SK-N-SH treated with all-trans-retinoic acid at 6 μM for 48 hours (cell line): ENCODE results near the gene SH3BGRL.

Experiments used
- ATAC-seq: fragments of 200-7000 bp; cut with Tn5 transposase; 3 replicates; pipeline ENCODE4 v1.9.1; 2020; ENCODE audit warnings: mild to moderate bottlenecking, moderate library complexity
- BACH2 ChIP-seq: fragments of 250-450 bp; sonication (Bioruptor Pico); IDR thresholded peaks from 2 replicates; pipeline ENCODE4 v1.9.0; 2021; ENCODE audit warnings: mild to moderate bottlenecking, borderline replicate concordance
- CREB5 ChIP-seq: fragments of 250-450 bp; sonication (Bioruptor Pico); IDR thresholded peaks from 2 replicates; pipeline ENCODE4 v1.5.1; 2020; ENCODE audit warnings: low read depth, mild to moderate bottlenecking, moderate library complexity
- CSDC2 ChIP-seq: fragments of 250-450 bp; sonication (Bioruptor Pico); IDR thresholded peaks from 2 replicates; pipeline ENCODE4 v1.5.0; 2020; ENCODE audit warnings: mild to moderate bottlenecking, moderate library complexity
- CSRNP3 ChIP-seq: fragments of 250-450 bp; sonication (Bioruptor Pico); IDR thresholded peaks from 2 replicates; pipeline ENCODE4 v1.5.1; 2021; ENCODE audit warnings: mild to moderate bottlenecking, moderate library complexity
- ESRRG ChIP-seq: fragments of 250-450 bp; sonication (Bioruptor Pico); IDR thresholded peaks from 2 replicates; pipeline ENCODE4 v1.6.1; 2021; ENCODE audit warnings: mild to moderate bottlenecking
- GLIS3 ChIP-seq: fragments of 250-450 bp; sonication (Bioruptor Pico); IDR thresholded peaks from 2 replicates; pipeline ENCODE4 v1.5.0; 2020; ENCODE audit warnings: mild to moderate bottlenecking, moderate library complexity
- ISL1 ChIP-seq: fragments of 250-450 bp; sonication (Bioruptor Pico); IDR thresholded peaks from 2 replicates; pipeline ENCODE4 v2.1.2; 2022; ENCODE audit warnings: mild to moderate bottlenecking, moderate library complexity
- OSR1 ChIP-seq: fragments of 250-450 bp; sonication (Bioruptor Pico); IDR thresholded peaks from 2 replicates; pipeline ENCODE4 v1.8.0; 2022; ENCODE audit warnings: moderate library complexity, mild to moderate bottlenecking, inconsistent platforms
- PATZ1 ChIP-seq: fragments of 250-450 bp; sonication (Bioruptor Pico); IDR thresholded peaks from 2 replicates; pipeline ENCODE4 v1.8.0; 2020; ENCODE audit warnings: mild to moderate bottlenecking, moderate library complexity, borderline replicate concordance
- PPARA ChIP-seq: fragments of 250-450 bp; sonication (Bioruptor Pico); IDR thresholded peaks from 2 replicates; pipeline ENCODE4 v1.5.0; 2020; ENCODE audit warnings: mild to moderate bottlenecking, borderline replicate concordance
- RARB ChIP-seq: fragments of 250-450 bp; sonication (Bioruptor Pico); IDR thresholded peaks from 2 replicates; pipeline ENCODE4 v1.8.0; 2021; ENCODE audit warnings: mild to moderate bottlenecking, moderate library complexity
- SNAI2 ChIP-seq: fragments of 250-450 bp; sonication (Bioruptor Pico); IDR thresholded peaks from 2 replicates; pipeline ENCODE4 v1.5.0; 2020; ENCODE audit warnings: mild to moderate bottlenecking, moderate library complexity
- TOX ChIP-seq: fragments of 250-450 bp; sonication (Bioruptor Pico); IDR thresholded peaks from 2 replicates; pipeline ENCODE4 v1.8.0; 2021; ENCODE audit warnings: mild to moderate bottlenecking, moderate library complexity, borderline replicate concordance
- ZC3H10 ChIP-seq: fragments of 250-450 bp; sonication (Bioruptor Pico); IDR thresholded peaks from 2 replicates; pipeline ENCODE4 v1.5.1; 2021; ENCODE audit warnings: mild to moderate bottlenecking, moderate library complexity
- ZFP3 ChIP-seq: fragments of 250-450 bp; sonication (Bioruptor Pico); IDR thresholded peaks from 2 replicates; pipeline ENCODE4 v1.5.0; 2020; ENCODE audit warnings: mild to moderate bottlenecking, moderate library complexity
- ZFP30 ChIP-seq: fragments of 450-650 bp; formaldehyde crosslinking; IDR thresholded peaks from 2 replicates; pipeline ENCODE4 v1.5.0; 2022; ENCODE audit warnings: mild to moderate bottlenecking, moderate library complexity
- ZNF565 ChIP-seq: fragments of 450-650 bp; formaldehyde crosslinking; conservative IDR thresholded peaks from 2 replicates; pipeline ENCODE4 v1.5.0; 2020; ENCODE audit warnings: low read depth, mild to moderate bottlenecking, moderate library complexity
- ZNF70 ChIP-seq: fragments of 450-650 bp; formaldehyde crosslinking; IDR thresholded peaks from 2 replicates; pipeline ENCODE4 v1.5.0; 2020; ENCODE audit warnings: mild to moderate bottlenecking, moderate library complexity
- ZNF8 ChIP-seq: fragments of 450-650 bp; formaldehyde crosslinking; IDR thresholded peaks from 2 replicates; pipeline ENCODE4 v1.5.0; 2020; ENCODE audit warnings: mild to moderate bottlenecking, moderate library complexity
- TF ChIP-seq, protein P1 (sequence below): fragments of 250-450 bp; sonication (Bioruptor Pico); IDR thresholded peaks from 2 replicates; pipeline ENCODE4 v1.5.0; 2020; ENCODE audit warnings: mild to moderate bottlenecking, moderate library complexity

SH3BGRL gene

GRCh38 chrX:81255876-81256275 lies 54.0 kb downstream of the SH3BGRL start (continued):
- TF ChIP-seq PATZ1 (CRISPR knock-in tag) (no peak), BACH2 (no peak), ISL1 (CRISPR knock-in tag) (no peak)

DNA sequence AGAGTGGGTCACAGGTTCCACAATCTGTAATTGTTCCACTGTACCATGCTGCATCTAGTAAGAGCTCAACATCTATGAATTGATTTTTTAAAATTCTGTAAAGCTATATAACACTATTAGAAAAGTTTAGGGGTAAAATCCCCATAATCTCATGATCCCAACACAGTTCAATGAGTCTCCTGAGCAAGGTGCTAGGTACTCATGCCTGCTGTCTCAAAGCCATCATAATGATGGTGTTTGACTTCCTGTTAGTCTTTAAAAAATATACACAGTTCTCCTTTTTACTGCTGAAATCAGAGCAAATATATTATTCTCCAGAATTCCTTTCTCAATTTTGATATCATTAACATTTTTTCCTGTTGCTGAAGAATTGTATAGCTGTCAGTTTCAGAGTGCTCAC lies 55.9 kb downstream of the SH3BGRL start:
- TF ChIP-seq ISL1 (CRISPR knock-in tag) (no peak), ZNF70 (no peak), RARB (no peak), PATZ1 (CRISPR knock-in tag) (no peak), GLIS3 (CRISPR knock-in tag) (no peak), ZC3H10 (CRISPR knock-in tag) (no peak), TOX (CRISPR knock-in tag) (no peak), OSR1 (CRISPR knock-in tag) (no peak), SNAI2 (CRISPR knock-in tag) (no peak), CSRNP3 (no peak), ZFP3 (CRISPR knock-in tag) (no peak), PPARA (CRISPR knock-in tag) (no peak), BACH2 (no peak), CSDC2 (no peak)
- TF ChIP-seq, protein P1, sequence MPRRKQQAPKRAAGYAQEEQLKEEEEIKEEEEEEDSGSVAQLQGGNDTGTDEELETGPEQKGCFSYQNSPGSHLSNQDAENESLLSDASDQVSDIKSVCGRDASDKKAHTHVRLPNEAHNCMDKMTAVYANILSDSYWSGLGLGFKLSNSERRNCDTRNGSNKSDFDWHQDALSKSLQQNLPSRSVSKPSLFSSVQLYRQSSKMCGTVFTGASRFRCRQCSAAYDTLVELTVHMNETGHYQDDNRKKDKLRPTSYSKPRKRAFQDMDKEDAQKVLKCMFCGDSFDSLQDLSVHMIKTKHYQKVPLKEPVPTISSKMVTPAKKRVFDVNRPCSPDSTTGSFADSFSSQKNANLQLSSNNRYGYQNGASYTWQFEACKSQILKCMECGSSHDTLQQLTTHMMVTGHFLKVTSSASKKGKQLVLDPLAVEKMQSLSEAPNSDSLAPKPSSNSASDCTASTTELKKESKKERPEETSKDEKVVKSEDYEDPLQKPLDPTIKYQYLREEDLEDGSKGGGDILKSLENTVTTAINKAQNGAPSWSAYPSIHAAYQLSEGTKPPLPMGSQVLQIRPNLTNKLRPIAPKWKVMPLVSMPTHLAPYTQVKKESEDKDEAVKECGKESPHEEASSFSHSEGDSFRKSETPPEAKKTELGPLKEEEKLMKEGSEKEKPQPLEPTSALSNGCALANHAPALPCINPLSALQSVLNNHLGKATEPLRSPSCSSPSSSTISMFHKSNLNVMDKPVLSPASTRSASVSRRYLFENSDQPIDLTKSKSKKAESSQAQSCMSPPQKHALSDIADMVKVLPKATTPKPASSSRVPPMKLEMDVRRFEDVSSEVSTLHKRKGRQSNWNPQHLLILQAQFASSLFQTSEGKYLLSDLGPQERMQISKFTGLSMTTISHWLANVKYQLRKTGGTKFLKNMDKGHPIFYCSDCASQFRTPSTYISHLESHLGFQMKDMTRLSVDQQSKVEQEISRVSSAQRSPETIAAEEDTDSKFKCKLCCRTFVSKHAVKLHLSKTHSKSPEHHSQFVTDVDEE (CRISPR knock-in tag) = no peak
- no peak for ATAC-seq

DNA sequence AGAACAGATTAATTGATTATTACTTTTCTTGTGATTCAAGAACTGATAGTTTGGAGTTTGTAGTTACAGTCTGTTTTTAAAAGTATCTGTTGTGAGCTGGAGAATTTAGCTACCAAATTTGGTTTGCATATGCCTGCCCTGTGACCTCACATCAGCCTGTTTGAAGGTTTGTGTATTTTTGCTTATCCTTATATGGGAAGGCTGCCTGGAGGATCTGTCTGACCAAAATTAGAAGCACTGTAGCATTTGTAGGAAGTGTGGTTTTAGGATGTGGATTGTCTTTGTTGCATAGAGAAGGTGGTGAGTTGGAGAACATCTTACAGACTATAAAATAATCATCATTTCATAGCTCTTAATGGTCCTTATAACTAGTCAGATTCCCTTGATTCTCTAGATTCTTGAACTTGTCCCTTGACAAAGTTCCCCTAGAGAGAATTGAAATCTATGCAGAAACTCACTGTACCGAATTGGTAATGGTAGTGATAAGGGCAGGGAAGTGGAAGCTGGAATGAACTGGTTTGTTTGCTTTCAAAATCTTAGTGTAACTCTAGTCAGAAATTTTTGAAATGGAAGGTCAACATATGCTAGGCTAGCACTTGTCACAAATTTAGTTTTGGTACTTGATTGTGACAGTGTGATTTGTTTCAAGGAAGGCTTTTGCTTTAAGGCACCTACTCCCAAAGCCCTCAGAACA lies 57.3 kb downstream of the SH3BGRL start:
- ATAC-seq = no peak
- no peak for TF ChIP-seq ZNF8
- TF ChIP-seq TOX (CRISPR knock-in tag) = no peak
- no peak for TF ChIP-seq CSRNP3
- TF ChIP-seq SNAI2 (CRISPR knock-in tag) = no peak
- TF ChIP-seq ZFP3 (CRISPR knock-in tag) = no peak
- TF ChIP-seq OSR1 (CRISPR knock-in tag) = no peak
- no peak for TF ChIP-seq ZNF565 (CRISPR knock-in tag)
- no peak for TF ChIP-seq PATZ1 (CRISPR knock-in tag)
- TF ChIP-seq, protein P1 (CRISPR knock-in tag) = no peak
- no peak for TF ChIP-seq CSDC2
- no peak for TF ChIP-seq ISL1 (CRISPR knock-in tag)
- TF ChIP-seq BACH2 = no peak
- TF ChIP-seq ZFP30 (CRISPR knock-in tag) = no peak
- no peak for TF ChIP-seq CREB5
- TF ChIP-seq ZNF70 = no peak
- TF ChIP-seq ESRRG = no peak
- no peak for TF ChIP-seq GLIS3 (CRISPR knock-in tag)
- TF ChIP-seq ZC3H10 (CRISPR knock-in tag) = no peak
